ENCODE data around the gene TPPP3.

The TPPP3 gene

GRCh38 chr16:67430977-67431774 is 37.9 kb upstream of the TPPP3 start, which contains the start of gene HSD11B2:
HSD11B2 (plus strand) TSS chr16:67431121; CDS start chr16:67431249, 128 bp downstream.
- no peak for TF ChIP-seq CTCF (conservative IDR thresholded peaks at IDR 0.05; ENCODE audit: low read length)
- peak; percentile 31 for DNase-seq (ENCODE audit: low read depth)
- peak within 1 kb of the TSS; percentile 36 for H3K4me3 ChIP-seq (ENCODE audit: low read length)

- no peak for DNase-seq (ENCODE audit: low read depth)
- no peak for TF ChIP-seq CTCF (conservative IDR thresholded peaks at IDR 0.05; ENCODE audit: low read length)
- peak overlapping the region; percentile 30 for H3K4me3 ChIP-seq (ENCODE audit: low read length)
Observed at GRCh38 chr16:67430504-67430976, 37.2 kb upstream of the TPPP3 start.

- TF ChIP-seq CTCF (conservative IDR thresholded peaks at IDR 0.05; ENCODE audit: low read length), result no peak
- no peak overlapping the region for H3K4me3 ChIP-seq (ENCODE audit: low read length)
- no peak for DNase-seq (ENCODE audit: low read depth)
Observed at GRCh38 chr16:67429799-67430503, 36.7 kb upstream of the TPPP3 start.

- DNase-seq (ENCODE audit: low read depth), result no peak
- no peak overlapping the region for H3K4me3 ChIP-seq (ENCODE audit: low read length)
Observed at GRCh38 chr16:67429053-67429798, 35.9 kb upstream of the TPPP3 start.

GRCh38 chr16:67428146-67428731 is 34.9 kb upstream of the TPPP3 start:
- TF ChIP-seq CTCF (conservative IDR thresholded peaks at IDR 0.05; ENCODE audit: low read length), result peak; percentile 89
- peak; percentile 48 for DNase-seq (ENCODE audit: low read depth)

More at GRCh38 chr16:67429053-67429798, 35.9 kb upstream of the TPPP3 start:
- no peak for TF ChIP-seq CTCF (conservative IDR thresholded peaks at IDR 0.05; ENCODE audit: low read length)

GRCh38 chr16:67426950-67427349 is 33.7 kb upstream of the TPPP3 start:
- no peak overlapping the region for H3K4me3 ChIP-seq (ENCODE audit: low read length)
- no peak for TF ChIP-seq CTCF (conservative IDR thresholded peaks at IDR 0.05; ENCODE audit: low read length)
- DNase-seq (ENCODE audit: low read depth), result no peak

More at GRCh38 chr16:67428146-67428731, 34.9 kb upstream of the TPPP3 start:
- no peak overlapping the region for H3K4me3 ChIP-seq (ENCODE audit: low read length)

All from AG10803 (cell line).